Activated T-cell treated with anti-CD3 and anti-CD28 coated beads, Interleukin-2, amount 50 U/mL, for 1 hour (primary cell): ENCODE measurements around the gene RFWD3.
"Not testable (repeated sequence)": the region's sequence is repeated elsewhere in the genome, so short reads cannot be mapped to it uniquely, and the experiment has no call there.

ENCODE experiments used
- DNase-seq: peaks from one replicate; pipeline ENCODE4 v3.0.0-alpha.2; 2020

Gene RFWD3

DNA sequence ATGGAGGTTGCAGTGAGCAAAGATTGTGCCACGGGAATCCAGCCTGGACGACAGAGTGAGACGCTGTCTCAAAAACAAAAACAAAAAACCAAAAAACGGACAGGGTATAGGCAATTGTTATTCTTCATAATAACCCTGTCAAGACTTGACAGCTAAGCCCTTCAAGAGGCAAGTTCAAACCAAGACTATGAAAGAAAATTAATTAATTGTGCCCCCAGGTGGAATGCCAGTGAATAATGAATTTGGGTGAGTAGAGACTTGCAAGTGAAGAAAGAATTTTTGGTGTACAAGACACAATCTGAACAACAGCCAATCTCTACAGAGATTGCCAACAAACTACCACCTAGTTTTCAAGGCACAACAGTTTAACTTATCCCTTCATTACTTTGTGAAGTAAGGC lies 6.3 kb downstream of the RFWD3 start:
- DNase-seq, result no peak

DNA sequence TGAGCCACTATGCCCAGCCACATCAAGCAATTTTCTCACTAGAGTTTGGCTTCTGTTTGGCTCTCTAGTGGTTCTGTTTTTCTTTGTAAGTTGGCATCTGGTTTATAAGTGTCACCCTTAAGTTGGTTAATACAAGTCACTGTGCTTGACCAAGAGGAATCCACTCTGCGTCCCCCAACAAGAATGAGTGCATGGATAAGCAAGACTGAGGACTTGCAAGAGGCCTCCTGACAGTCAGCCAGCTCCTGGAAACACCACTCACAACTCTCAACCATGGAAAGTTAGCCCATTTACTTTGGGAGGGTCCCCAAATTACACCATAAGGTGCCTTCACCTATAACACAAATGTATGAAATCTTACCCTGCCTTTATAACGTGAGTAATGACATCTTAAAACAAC lies 7.6 kb downstream of the RFWD3 start:
- no peak for DNase-seq

DNA sequence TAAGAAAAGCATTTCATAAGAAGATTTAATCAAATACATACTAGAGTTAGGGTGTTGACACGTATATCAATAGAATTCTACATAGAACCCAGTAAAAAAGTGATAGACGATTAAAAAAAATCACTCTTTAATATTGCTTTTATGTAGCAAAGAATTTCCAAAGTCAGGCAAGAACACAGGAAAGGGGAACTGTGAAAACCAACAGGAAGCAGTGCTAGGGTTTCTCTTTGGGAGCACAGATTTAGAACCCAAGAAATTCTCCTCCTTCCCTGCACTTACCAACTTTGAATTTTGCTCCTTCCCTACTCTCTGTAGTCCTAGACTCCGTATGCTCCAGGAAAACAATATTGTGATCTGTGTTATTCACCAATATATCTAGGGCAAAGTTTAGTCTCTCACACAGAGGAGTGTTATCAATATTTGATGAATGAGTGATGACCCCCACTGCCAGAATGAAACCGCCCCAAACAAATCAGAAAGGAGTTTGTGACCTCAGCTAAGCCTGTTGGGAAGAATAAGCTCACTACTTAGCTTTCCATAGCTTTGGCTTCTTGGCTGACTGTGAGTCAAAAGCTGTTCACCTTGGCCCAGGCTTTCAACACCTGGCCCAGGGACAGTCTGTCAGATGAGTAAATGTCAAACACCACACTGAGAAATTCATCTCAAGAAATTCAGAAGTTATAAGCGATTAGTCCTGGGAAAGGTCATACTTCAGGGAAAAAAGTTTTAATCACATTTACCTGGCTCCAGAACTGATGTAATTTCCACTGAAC lies 8.6 kb downstream of the RFWD3 start:
- no peak for DNase-seq

DNA sequence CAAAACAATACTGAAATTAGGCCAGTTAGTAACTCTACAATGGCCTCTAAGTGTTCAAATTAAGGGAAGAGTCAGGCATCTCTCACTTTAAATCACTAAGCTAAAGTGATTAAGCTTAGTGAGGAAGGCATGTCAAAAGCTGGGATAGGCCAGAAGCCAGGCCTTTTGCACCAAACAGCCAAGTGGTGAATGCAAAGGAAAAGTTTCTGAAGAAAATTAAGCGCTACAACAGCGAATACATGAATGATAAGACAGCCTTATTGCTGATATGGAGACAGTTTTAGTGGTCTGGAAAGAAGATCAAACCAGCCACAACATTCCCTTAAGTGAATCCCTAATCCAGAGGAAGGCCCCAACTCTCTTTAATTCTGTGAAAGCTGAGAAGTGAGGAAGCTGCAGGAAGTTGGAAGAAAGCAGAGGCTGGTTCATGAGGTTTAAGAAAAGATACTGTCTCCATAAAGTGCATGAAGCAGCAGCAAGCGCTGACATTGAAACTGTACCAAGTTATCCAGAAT lies 12.1 kb downstream of the RFWD3 start:
- DNase-seq, result no peak

DNA sequence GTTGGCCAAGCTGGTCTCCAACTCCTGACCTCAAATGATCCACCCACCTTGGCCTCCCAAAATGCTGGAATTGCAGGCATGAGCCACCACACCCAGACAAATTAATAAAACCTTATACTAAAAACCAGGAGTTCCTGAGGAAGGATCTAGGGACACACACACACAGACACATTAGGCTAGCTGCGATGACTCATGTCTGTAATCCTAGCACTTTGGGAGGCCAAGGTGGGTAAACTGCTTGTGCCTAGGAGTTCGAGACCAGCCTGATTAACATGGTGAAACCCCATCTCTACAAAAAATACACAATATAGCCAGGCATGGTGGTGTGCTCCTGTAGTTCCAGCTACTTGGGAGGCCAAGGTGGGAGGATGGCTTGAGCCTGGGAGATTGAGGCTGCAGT lies 13.8 kb downstream of the RFWD3 start:
- DNase-seq, result not testable (repeated sequence)

DNA sequence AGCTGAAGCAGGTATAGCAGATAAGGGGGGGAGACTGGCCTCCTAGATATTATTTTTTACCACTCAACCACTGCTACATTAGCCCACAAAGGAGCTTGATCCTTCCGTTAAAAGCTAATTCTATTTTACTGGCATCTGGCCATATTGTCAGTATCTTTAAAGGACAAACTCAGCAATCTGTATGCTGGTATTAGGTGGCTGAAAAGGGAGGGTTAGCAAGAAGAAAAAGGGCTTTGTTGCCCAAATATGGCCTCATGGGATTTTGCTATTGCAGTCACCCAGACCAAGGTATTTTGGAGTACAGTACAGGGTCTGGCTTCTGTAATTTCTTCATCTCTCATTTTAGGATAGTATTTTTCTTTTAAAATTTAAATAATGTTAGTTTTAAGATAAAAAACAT lies 14.4 kb downstream of the RFWD3 start:
- DNase-seq, result no peak

DNA sequence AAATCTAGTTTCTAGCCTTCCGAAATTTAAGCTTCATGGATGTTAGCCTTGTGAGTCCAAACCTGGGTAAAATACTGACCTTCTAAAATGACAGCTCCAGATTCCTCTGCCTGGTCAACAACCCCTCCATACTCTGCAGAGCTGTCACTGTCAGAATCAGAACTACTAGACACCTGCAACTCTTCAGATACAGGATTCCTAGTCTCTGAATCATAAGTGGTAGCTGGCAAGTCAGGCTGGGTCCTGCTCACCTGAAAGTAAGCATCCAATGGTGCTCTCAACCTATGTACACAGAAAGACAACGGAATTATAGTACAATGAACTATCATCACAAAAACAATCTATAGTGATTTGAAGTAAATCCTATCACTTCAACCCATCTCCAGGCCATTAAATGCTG lies 14.8 kb downstream of the RFWD3 start:
- no peak for DNase-seq

DNA sequence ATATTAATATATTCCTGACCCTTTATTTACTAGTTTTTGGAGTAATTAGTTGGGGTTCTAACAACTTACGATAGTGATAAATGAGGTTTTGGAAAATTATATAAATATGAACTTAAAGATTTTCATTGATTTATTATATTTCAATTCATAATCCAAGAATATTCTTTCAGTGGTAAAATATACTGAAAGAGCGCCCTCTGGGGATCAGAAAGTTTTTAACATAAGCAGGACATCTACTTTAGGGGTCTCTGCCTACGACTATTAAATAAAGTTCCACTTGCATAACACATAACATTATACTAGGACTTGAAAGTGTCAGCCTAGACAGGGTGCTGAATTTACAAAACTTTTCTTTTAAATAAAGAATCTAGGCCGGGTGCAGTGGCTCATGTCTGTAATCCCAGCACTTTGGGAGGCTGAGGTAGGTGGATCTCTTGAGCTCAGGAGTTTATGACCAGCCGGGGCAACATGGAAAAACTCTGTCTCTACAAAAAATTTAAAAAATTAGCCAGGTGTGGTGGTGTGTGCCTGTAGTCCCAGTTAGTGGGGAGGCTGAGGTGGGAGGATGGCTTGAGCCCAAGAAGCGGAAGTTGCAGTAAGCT lies 15.6 kb downstream of the RFWD3 start:
- DNase-seq, result no peak

DNA sequence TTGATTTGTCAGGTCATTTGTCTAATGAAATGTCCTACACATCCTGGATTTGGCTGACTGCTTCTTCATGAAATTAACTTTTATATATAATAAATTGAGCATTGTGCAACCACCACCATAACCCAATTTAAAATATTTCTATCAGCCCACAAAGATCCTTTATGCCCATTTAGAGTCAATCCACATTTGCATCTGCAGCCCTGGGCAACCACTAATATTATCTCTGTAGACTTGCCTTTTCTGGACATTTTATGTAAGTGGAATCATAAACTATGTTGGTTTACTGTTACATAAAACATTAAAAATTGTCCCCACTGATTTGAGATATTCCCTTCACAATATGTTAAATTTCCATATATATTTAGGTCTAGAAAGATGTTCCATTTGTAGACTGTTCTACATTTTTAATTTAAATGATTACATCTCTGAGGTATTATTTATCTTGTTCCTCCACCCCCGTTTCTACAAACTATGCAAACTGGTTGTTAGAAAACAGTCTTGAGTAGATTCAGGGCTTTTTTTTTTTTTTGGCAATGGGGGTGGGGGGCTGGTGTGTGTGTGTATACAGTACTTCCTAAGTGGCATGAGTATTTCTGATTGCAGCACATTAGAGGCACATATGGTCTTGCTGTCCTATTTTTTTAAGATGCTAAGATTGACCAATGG lies 16.7 kb downstream of the RFWD3 start:
- DNase-seq, result no peak

DNA sequence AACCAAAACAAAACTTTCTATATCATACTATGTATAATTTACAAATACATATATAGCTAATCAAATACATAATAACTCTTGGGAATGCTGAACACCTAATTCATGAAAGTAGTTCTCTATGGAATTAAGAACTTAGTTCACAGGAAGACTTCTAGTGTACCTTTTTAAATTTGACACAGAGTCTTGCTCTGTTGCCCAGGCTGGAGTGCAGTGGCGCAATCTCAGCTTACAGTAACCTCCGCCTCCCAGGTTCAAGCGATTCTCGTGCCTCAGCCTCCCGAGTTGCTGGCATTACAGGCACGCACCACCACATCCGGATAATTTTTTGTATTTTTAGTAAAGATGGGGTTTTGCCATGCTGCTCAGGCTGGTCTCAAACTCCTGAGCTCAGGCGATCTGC lies 24.7 kb downstream of the RFWD3 start:
- DNase-seq, result no peak

DNA sequence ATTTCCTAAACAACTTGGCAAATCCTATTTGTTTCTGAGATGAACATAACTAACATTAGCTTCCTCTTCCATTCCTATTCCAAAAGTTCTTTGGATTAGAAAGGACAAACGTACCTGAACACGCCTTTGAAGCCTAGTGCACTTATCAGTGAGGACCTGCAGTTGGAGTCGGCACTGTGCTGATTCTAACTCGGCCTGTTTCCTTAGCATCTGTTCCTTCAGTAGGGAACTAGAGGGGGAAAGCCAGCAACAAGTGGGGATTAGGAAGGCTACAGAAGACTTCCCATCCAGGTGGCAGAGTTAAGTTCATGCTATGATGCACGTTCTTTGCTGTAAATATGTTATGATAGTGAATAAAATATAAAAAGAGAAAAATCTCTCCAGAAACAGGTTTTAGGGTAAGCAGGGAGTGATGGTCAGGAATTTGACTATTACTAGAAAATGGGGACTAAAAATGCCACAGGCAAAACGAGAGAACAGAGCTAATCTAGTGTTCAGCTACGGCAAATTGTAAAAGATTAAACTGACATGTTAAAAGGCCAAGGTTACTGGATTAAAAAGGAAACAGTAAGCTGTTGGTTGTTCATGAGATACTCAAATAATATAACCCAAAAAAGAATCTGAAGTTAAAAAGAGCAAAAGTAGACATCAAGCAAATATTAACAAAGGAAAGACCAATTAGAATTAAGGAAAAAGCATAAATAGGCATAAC lies 28.8 kb downstream of the RFWD3 start:
- DNase-seq, result no peak

DNA sequence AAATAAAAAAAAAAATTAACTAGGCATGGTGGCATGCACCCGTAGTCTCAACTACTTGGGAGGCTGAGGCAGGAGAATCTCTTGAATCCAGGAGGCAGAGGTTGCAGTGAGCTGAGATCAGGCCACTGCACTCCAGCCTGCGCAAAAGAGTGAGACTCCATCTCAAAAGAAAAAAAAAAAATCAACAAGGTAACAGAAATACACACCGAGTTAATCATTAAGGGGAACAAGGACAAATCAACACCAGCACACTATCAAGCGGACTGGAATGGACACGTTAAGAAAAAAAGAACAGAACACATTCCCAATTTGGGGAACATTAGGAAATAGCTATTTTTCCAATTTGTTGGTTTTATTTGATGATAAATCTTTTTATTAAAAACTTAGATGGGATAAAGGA lies 31.4 kb downstream of the RFWD3 start:
- DNase-seq, result no peak

DNA sequence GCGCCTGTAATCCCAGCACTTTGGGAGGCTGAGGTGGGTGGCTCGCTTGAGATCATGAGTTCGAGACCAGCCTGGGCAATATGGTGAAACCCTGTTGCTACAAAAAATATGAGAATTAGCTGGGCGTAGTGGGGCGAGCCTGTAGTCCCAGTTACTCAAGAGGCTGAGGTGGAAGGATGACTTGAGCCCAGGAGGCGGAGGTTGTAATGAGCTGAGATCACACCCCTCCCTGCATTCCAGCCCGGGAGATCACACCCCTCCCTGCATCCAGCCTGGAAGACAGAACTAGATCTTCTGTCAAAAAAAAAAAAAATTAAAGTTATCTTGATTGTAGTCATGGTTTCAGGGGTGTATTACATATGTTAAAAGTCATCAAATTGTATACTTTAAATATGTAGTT lies 33.0 kb downstream of the RFWD3 start:
- no peak for DNase-seq

DNA sequence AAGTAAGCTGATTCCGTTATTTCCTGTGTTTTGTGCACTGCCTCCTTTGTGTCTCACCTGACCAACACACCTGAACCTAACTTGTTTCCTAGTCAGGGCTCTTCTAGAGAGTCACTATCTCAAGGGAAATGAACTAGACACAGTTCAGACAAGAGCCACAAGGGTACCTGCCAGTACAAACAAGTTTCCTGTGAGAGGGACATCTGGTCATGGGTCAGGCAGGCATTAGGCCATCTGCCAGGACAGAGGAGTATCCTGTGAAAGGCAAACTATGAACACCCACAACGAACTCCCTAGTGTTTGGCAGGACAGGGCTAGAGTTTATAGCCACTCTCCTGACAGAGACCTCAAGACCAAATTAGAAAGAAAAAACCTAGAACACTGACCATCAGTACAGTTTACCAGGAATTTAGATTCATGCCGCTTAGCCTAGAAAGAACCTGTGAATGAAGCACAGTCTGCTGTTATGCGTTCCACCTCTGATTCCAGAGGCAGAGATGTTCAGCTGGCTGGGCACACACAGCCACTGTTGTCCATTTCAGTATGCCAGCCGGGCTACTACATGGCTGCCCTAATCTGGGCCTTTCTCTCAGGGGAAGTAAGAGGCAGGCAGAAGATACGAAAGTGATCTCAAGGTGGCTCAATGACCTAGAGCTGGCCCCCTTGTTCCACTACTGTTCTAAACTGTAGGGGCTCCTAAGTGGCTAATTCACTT lies 39.0 kb downstream of the RFWD3 start:
- DNase-seq, result no peak

DNA sequence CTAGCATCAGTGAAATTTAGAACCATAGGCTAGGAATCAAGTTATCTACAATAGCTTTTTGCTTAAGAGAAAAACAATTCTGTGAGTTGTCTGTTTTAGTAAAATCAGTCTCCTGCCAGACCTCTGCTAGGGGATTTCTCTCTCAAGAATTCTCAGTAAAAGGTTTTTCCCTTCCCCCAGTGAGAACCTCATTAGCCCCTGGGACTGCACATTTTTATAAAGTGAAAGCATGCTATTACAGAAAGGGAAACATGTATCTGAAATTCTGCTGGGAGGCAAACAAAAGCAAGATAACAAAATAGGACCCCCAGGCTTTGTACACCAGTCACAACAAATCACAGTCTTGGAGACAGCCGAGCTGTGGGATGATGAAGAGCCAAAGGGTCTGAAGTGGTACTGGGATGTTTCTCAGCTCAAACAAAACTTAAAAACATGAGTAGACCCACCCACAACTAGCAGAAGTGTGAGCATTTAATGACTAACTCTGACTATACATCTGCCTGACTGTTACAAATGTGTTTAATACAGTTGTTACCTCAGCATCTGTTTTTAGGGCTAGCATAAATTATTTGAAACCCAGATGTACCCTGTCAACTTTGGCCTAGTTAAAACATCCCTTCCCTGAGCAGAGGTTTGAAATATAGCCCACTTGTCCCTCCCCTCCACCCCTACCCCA lies 39.8 kb downstream of the RFWD3 start:
- DNase-seq, result no peak

DNA sequence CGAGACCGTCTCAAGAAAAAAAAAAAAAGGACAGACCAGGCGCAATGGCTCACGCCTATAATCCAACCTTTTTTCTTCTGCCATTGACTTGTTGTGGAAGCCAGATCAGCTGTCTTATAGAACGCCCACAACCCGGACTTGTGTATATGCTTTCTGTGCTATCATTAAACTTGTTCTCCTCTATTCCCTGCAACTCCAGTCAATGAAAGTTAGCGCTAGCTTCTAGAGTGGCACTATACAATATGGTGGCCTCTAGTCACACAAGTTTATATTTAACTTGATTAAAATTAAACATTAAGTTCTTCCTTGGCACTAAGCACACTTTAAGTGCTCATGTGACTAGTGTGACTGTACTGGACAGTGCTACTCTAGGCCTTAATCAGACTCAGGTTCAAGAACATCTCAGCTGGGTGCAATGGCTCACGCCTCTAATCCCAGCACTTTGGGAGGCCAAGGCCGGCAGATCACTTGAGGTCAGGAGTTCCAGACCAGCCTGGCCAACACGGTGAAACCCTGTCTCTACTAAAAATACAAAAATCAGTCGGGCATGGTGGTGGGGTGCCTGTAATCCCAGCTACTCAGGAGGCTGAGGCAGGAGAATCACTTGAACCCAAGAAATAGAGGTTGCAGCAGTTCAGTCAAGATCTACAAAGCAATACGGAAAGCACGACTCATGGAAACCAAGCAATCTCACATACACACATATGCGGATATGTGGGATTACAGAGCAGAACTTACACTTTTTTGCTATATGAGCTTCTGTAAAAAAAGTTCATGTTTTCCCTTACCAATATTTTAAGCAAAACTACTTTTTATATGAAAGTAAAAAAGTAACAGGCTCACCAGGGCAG lies 41.0 kb downstream of the RFWD3 start:
- no peak for DNase-seq

DNA sequence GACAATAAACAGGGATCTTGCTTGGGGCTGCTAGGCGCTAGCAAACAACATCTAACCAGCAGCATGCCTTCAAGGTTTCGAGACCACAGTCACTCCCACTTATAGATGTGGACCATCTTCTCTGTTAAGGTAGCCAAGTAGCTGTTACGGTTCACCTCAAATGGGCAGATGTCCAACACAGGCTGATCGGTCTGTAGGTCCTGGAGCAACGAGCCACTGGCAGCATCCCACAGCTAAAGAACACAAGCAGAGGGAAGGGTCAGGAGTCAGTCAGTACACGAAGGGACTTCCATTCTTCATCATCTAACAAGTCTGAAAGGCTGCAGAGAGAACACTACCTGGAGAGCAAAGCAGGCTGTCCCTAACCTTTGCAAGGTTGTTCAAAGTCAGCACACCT lies 42.8 kb downstream of the RFWD3 start:
- no peak for DNase-seq

DNA sequence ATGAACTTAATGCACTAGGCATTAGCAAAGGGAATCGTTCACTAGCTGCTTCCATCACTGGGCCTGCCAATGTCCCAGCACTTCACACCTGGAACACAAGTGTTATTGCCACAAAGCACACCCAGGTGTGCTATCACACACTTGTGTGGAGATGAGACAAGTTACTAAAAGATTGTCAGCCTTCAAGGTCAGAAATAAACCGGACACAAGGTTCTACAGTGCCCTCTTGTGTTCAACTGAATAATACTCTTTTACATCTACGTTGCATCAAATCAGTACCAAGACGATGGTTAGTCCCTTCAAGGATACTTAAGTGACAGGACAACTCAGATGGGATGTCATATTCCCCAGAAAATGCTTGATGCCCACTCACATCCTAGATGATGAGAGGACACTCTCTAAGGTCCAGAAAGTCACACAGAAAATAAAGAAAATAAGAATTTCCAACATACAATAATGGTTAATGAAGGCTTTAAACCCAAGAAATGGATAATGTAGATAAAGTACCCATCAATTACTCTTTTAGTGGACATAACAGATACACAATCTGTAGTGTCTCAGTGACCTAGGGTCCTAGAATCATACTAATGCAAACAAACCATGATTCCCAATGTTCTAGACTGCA lies 43.4 kb downstream of the RFWD3 start:
- DNase-seq, result peak; percentile 29

DNA sequence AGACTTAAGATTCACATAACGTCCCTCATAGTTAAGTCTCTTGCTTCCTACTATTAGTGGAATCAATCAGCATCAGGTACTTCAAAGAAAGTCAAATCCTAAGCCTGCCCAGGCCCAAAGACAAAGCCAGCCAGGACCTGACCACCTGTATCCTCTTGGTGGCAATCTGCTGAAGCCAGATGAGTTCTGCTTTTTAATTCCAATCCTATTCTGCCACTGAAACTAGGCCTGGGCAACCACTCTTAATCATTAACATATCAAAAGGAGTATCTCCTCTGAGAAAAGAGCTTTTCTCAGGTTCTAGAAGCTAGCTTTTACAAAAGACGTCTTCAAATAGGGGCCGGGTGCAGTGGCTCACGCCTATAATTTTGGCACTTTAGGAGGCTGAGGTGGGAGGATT lies 44.7 kb downstream of the RFWD3 start:
- no peak for DNase-seq

DNA sequence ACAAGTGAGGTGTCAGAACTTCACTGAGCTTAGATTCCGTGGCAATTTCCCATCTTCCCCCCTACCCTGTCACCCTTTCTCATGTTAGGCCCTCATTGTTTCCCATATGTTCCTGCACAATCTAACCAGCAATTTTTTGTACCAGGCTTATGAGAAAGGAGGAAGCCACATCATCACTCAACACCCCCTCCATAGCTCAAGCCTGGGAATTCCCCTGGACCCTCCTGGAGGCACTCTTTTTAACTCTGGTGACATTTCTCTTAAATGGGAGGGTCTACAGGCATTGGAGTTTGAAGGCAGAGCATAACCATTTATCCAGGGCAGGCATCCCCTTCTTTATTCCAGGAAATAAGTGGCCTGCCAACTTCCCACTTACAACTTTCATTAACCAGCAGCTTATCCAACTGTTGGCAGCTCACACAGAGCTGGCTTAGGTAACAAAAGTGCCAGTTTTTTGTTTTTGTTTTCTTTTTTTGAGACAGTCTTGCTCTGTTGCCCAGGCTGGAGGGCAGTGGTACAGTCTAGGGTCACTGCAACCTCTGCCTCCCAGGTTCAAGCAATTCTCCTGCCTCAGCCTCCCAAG lies 49.4 kb downstream of the RFWD3 start:
- DNase-seq, result no peak
